Prostate gland (tissue), 2 donors: ENCODE data around the gene PTGS2.

Experiments
- POLR2A ChIP-seq: fragments of 450-650 bp; IDR thresholded peaks from one replicate; pipeline ENCODE4 v1.6.1; 2016; ENCODE audit warnings: antibody characterized with exemption, mild to moderate bottlenecking
- TF ChIP-seq, protein P1 (sequence below), 4 experiments: fragments of 200-600 bp in 2 of 4; fragments of 450-650 bp in 2 of 4; sonication (generic) in 2 of 4; IDR thresholded peaks; 1 replicate in 3 of 4; 2 replicates in 1 of 4; pipeline ENCODE4 v1.5.1; 2016 to 2019; ENCODE audit warnings: antibody characterized with exemption in 4 of 4, mild to moderate bottlenecking in 2 of 4, moderate library complexity in 2 of 4

DNA sequence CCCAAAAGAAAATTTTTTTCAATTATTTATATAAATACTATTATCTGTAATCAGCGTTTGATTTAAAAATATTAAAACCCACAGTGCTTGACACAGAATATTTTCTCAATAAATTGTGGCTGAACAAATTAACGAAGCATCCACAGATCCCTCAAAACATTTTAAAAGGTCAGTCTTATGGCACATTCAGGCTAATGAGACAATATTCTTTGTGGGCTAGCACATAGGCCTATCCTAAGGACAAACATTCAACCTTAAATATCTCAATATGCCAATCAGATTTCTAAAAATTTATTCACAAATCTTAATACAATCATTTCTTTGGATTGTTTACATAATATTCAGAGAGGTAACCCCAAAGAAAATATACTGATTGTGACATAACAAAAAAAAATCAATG, 8.1 kb downstream of the PTGS2 start:
- TF ChIP-seq, protein P1, sequence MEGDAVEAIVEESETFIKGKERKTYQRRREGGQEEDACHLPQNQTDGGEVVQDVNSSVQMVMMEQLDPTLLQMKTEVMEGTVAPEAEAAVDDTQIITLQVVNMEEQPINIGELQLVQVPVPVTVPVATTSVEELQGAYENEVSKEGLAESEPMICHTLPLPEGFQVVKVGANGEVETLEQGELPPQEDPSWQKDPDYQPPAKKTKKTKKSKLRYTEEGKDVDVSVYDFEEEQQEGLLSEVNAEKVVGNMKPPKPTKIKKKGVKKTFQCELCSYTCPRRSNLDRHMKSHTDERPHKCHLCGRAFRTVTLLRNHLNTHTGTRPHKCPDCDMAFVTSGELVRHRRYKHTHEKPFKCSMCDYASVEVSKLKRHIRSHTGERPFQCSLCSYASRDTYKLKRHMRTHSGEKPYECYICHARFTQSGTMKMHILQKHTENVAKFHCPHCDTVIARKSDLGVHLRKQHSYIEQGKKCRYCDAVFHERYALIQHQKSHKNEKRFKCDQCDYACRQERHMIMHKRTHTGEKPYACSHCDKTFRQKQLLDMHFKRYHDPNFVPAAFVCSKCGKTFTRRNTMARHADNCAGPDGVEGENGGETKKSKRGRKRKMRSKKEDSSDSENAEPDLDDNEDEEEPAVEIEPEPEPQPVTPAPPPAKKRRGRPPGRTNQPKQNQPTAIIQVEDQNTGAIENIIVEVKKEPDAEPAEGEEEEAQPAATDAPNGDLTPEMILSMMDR (IDR thresholded peaks at IDR 0.05) = no peak
- no peak for TF ChIP-seq POLR2A
